ENCODE measurements around the gene PSAP. TPM values are rescaled to one million over a fixed set of nuclear protein-coding genes. Genes with fewer than 3 reads are reported as not detected.

The PSAP gene
- total RNA-seq, 1 experiment from 2014 or later = 683 TPM

DNA sequence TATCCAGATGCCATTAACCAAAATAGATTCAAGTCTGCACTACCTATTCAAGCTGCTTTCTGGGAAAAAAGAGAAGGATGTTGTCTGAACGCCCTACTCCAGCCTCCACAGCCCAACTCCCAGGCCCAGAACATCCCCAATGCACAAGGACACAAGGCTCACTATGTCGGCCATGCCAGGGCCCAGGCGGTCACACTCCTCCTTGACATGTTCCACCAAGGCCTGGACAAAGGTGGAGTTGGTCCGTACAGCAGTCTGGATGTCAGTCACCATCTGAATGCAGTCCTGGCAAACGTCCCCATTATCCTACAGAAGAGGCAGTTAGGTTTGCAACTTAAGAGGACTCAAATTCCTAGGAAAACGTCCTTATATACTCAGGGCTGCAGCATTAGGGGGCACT lies 23.2 kb downstream of the PSAP start:
- peaks cover 22% of the 10 kb centered on the region for H3K4me1 ChIP-seq (replicated peaks; ENCODE audit: insufficient read depth)
- no peaks in the 10 kb centered on the region for H3K9me3 ChIP-seq (ENCODE audit: insufficient read depth, low read depth)
- peaks cover 5% of the 10 kb centered on the region; the same call in 1 of the 2 replicates for H4K20me1 ChIP-seq (ENCODE audit: insufficient read depth)
- DNase-seq = peak in 1 of 2 experiments; percentile 12
- H3K27me3 ChIP-seq (ENCODE audit: insufficient read depth, low read depth) = no peaks in the 10 kb centered on the region
- intact Hi-C loops (cut with micrococcal nuclease; ENCODE audit: unreplicated experiment) = no loop called here
- H3K4me3 ChIP-seq = no peak overlapping the region
- peaks cover 9% of the 10 kb centered on the region for H3K79me2 ChIP-seq (ENCODE audit: low read depth)
- ChIA-PET POLR2A (ENCODE audit: unreplicated experiment) (no interaction called here), CTCF (no interaction called here)
- no peaks in the 10 kb centered on the region for H3K9me2 ChIP-seq (ENCODE audit: insufficient read depth)
- H3K36me3 ChIP-seq (ENCODE audit: low read depth) = peaks cover 47% of the 10 kb centered on the region
- H3F3A ChIP-seq (ENCODE audit: insufficient read depth, low read depth) = peaks cover 32% of the 10 kb centered on the region; the same call in 1 of the 2 replicates
- BruUV-seq (replicated peaks) = no TSS peak
- no peak overlapping the region for H3K27ac ChIP-seq
- H2AFZ ChIP-seq = no peak overlapping the region
- TF ChIP-seq, protein P1, sequence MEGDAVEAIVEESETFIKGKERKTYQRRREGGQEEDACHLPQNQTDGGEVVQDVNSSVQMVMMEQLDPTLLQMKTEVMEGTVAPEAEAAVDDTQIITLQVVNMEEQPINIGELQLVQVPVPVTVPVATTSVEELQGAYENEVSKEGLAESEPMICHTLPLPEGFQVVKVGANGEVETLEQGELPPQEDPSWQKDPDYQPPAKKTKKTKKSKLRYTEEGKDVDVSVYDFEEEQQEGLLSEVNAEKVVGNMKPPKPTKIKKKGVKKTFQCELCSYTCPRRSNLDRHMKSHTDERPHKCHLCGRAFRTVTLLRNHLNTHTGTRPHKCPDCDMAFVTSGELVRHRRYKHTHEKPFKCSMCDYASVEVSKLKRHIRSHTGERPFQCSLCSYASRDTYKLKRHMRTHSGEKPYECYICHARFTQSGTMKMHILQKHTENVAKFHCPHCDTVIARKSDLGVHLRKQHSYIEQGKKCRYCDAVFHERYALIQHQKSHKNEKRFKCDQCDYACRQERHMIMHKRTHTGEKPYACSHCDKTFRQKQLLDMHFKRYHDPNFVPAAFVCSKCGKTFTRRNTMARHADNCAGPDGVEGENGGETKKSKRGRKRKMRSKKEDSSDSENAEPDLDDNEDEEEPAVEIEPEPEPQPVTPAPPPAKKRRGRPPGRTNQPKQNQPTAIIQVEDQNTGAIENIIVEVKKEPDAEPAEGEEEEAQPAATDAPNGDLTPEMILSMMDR (conservative IDR thresholded peaks at IDR 0.05) = no peak
- TF ChIP-seq EZH2 (IDR thresholded peaks at IDR 0.05; ENCODE audit: low read depth) = no peak
- H3K4me2 ChIP-seq = no peak overlapping the region

DNA sequence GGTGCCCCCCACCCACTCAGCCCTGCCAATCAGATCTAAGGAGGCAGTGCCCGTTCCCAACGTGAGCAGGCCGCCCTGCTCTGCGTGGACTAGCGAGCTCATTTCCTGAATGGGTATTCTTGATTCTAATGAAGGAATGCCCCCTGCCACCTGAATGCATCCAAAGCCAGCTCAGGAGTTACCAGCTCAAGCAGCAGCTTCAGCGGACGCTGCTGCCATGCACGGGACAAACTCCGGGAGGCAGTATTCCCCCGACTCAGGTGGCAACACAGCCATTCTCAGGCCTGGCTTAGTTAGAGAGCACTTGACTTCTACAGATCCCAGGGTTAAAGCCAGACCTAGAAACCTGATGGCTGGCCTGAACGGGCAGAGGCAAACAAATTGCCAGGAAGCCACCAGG lies 25.8 kb downstream of the PSAP start:
- H3K36me3 ChIP-seq (ENCODE audit: low read depth) = peaks cover 46% of the 10 kb centered on the region
- ChIA-PET CTCF (interaction anchor here (0.6 kb wide), 1 partner anchor 36 kb away, joined by 6 read pairs; no protein-coding TSS in a partner anchor), POLR2A (ENCODE audit: unreplicated experiment) (no interaction called here)
- H2AFZ ChIP-seq = no peak overlapping the region
- peaks cover 18% of the 10 kb centered on the region; the same call in 1 of the 2 replicates for H3F3A ChIP-seq (ENCODE audit: insufficient read depth, low read depth)
- TF ChIP-seq, protein P1 (conservative IDR thresholded peaks at IDR 0.05) = no peak
- TF ChIP-seq EZH2 (IDR thresholded peaks at IDR 0.05; ENCODE audit: low read depth) = no peak
- no peak overlapping the region for H3K4me2 ChIP-seq
- no TSS peak for BruUV-seq (replicated peaks)
- H3K4me3 ChIP-seq = no peak overlapping the region
- no peaks in the 10 kb centered on the region for H3K27me3 ChIP-seq (ENCODE audit: insufficient read depth, low read depth)
- 0 out of 2 replicates have a peak, but pooled peaks cover 9% of the 10 kb centered on the region for H4K20me1 ChIP-seq (ENCODE audit: insufficient read depth)
- H3K79me2 ChIP-seq (ENCODE audit: low read depth) = no peaks in the 10 kb centered on the region
- H3K27ac ChIP-seq = no peak overlapping the region
- intact Hi-C loops (cut with micrococcal nuclease; ENCODE audit: unreplicated experiment) = no loop called here
- H3K4me1 ChIP-seq (replicated peaks; ENCODE audit: insufficient read depth) = peaks cover under 1% of the 10 kb centered on the region
- peak in 1 of 2 experiments; percentile 19 for DNase-seq
- H3K9me2 ChIP-seq (ENCODE audit: insufficient read depth) = no peaks in the 10 kb centered on the region
- H3K9me3 ChIP-seq (ENCODE audit: insufficient read depth, low read depth) = no peaks in the 10 kb centered on the region

DNA sequence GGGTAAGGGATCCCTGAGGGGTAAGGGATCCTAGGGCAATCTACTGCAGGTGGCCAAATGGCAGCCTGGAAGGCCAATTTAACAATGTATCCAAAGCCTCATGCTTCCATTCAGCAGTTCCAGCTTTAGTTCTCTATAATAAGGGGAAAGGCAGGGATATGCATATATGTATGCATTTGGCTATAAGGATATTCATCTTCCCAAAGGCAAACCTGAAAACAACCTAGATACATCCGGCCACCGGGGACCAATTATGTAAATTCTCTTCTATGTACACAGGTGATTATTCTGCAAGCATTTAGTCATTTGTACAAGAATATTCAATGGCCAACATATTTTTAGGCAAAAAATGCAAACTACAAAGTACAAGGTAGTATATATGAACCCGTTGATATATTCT lies 26.7 kb downstream of the PSAP start:
- CTCF ChIA-PET = interaction anchor here (0.6 kb wide), 1 partner anchor 132 kb away, joined by 5 read pairs; no protein-coding TSS in a partner anchor

More for the DNA sequence above, 26.7 kb downstream of the PSAP start:
- peaks cover 49% of the 10 kb centered on the region for H3K36me3 ChIP-seq (ENCODE audit: low read depth)
- H3K9me2 ChIP-seq (ENCODE audit: insufficient read depth) = no peaks in the 10 kb centered on the region
- H3K79me2 ChIP-seq (ENCODE audit: low read depth) = no peaks in the 10 kb centered on the region
- no peak overlapping the region for H2AFZ ChIP-seq
- intact Hi-C loops (cut with micrococcal nuclease; ENCODE audit: unreplicated experiment) = no loop called here
- no peaks in the 10 kb centered on the region for H3K9me3 ChIP-seq (ENCODE audit: insufficient read depth, low read depth)
- peaks cover 13% of the 10 kb centered on the region; the same call in 1 of the 2 replicates for H3F3A ChIP-seq (ENCODE audit: insufficient read depth, low read depth)
- DNase-seq = no peak
- BruUV-seq (replicated peaks) = no TSS peak
- H3K4me1 ChIP-seq (replicated peaks; ENCODE audit: insufficient read depth) = no peaks in the 10 kb centered on the region
- H3K27ac ChIP-seq = no peak overlapping the region
- TF ChIP-seq, protein P1 (conservative IDR thresholded peaks at IDR 0.05) = no peak
- TF ChIP-seq EZH2 (IDR thresholded peaks at IDR 0.05; ENCODE audit: low read depth) = no peak
- H3K4me2 ChIP-seq = no peak overlapping the region
- no peaks in the 10 kb centered on the region for H3K27me3 ChIP-seq (ENCODE audit: insufficient read depth, low read depth)
- 0 out of 2 replicates have a peak, but pooled peaks cover 9% of the 10 kb centered on the region for H4K20me1 ChIP-seq (ENCODE audit: insufficient read depth)
- no peak overlapping the region for H3K4me3 ChIP-seq
- POLR2A ChIA-PET (ENCODE audit: unreplicated experiment) = no interaction called here
